Stimulated activated naive CD8-positive, alpha-beta T cell treated with anti-CD3 and anti-CD28 coated beads, Interleukin-15, Interleukin-2, amounts not matched to agents 100 ng/mL and 50 ng/mL, for 24 hours (primary cell): Measurements from ENCODE around the gene SERPING1.

Source experiments
- H3K27ac Mint-ChIP-seq: one replicate; pipeline ENCODE4 v1.8.0; 2021; ENCODE audit warnings: mild to moderate bottlenecking, mixed read lengths
- H3K27me3 Mint-ChIP-seq: one replicate; pipeline ENCODE4 v1.8.0; 2021; ENCODE audit warnings: mixed read lengths
- H3K36me3 Mint-ChIP-seq: one replicate; pipeline ENCODE4 v1.8.0; 2021; ENCODE audit warnings: low read depth, mixed read lengths
- H3K4me1 Mint-ChIP-seq: one replicate; pipeline ENCODE4 v1.8.0; 2021; ENCODE audit warnings: low read depth, mixed read lengths
- H3K4me3 Mint-ChIP-seq: one replicate; pipeline ENCODE4 v1.8.0; 2021; ENCODE audit warnings: mild to moderate bottlenecking, mixed read lengths
- H3K9me3 Mint-ChIP-seq: one replicate; pipeline ENCODE4 v1.8.0; 2021; ENCODE audit warnings: mixed read lengths

SERPING1 gene

GRCh38 chr11:57597461-57597915 is at the start of gene SERPING1:
Gene SERPING1 (plus strand): TSS chr11:57597685. CDS start chr11:57598271, 586 bp downstream.
- no peaks in the 10 kb centered on the region for H3K4me1 Mint-ChIP-seq

GRCh38 chr11:57547854-57548377 is 49.6 kb upstream of the SERPING1 start:
- Mint-ChIP-seq H3K27me3 (no peaks in the 10 kb centered on the region), H3K4me3 (no peak overlapping the region), H3K9me3 (no peaks in the 10 kb centered on the region), H3K4me1 (peaks cover 17% of the 10 kb centered on the region), H3K27ac (peak overlapping the region; percentile 75), H3K36me3 (peaks cover 37% of the 10 kb centered on the region)

More at GRCh38 chr11:57597461-57597915, at the start of gene SERPING1:
- no peak within 1 kb of the TSS for H3K4me3 Mint-ChIP-seq
- H3K27ac Mint-ChIP-seq = no peak within 1 kb of the TSS
- H3K36me3 Mint-ChIP-seq = no peaks in the 10 kb centered on the region
- peaks cover 39% of the 10 kb centered on the region for H3K27me3 Mint-ChIP-seq
- no peaks in the 10 kb centered on the region for H3K9me3 Mint-ChIP-seq

- Mint-ChIP-seq H3K36me3 (peaks cover 51% of the 10 kb centered on the region), H3K4me3 (no peak overlapping the region), H3K27me3 (no peaks in the 10 kb centered on the region), H3K9me3 (no peaks in the 10 kb centered on the region), H3K27ac (peak overlapping the region; percentile 12), H3K4me1 (peaks cover 17% of the 10 kb centered on the region)
Observed at GRCh38 chr11:57549983-57550382, 47.5 kb upstream of the SERPING1 start.

- Mint-ChIP-seq H3K4me1 (peaks cover 17% of the 10 kb centered on the region), H3K9me3 (no peaks in the 10 kb centered on the region), H3K27ac (no peak overlapping the region), H3K36me3 (peaks cover 67% of the 10 kb centered on the region), H3K27me3 (no peaks in the 10 kb centered on the region), H3K4me3 (no peak overlapping the region)
Observed at GRCh38 chr11:57551941-57552340, 45.5 kb upstream of the SERPING1 start.

GRCh38 chr11:57552479-57552878 is 45.0 kb upstream of the SERPING1 start:
- no peaks in the 10 kb centered on the region for H3K27me3 Mint-ChIP-seq

GRCh38 chr11:57555393-57555792 is 42.1 kb upstream of the SERPING1 start:
- Mint-ChIP-seq H3K36me3 (peaks cover 71% of the 10 kb centered on the region), H3K9me3 (no peaks in the 10 kb centered on the region), H3K4me3 (no peak overlapping the region), H3K27ac (no peak overlapping the region), H3K4me1 (no peaks in the 10 kb centered on the region), H3K27me3 (no peaks in the 10 kb centered on the region)

More at GRCh38 chr11:57552479-57552878, 45.0 kb upstream of the SERPING1 start:
- Mint-ChIP-seq H3K4me1 (peaks cover 11% of the 10 kb centered on the region), H3K9me3 (no peaks in the 10 kb centered on the region), H3K27ac (no peak overlapping the region), H3K4me3 (no peak overlapping the region), H3K36me3 (peaks cover 68% of the 10 kb centered on the region)

GRCh38 chr11:57556041-57556440 is 41.4 kb upstream of the SERPING1 start:
- peaks cover 1% of the 10 kb centered on the region for H3K4me1 Mint-ChIP-seq
- peaks cover 74% of the 10 kb centered on the region for H3K36me3 Mint-ChIP-seq
- H3K27ac Mint-ChIP-seq = no peak overlapping the region
- H3K4me3 Mint-ChIP-seq = no peak overlapping the region
- no peaks in the 10 kb centered on the region for H3K27me3 Mint-ChIP-seq
- H3K9me3 Mint-ChIP-seq = no peaks in the 10 kb centered on the region

GRCh38 chr11:57560146-57560545 is 37.3 kb upstream of the SERPING1 start:
- Mint-ChIP-seq H3K36me3 (peaks cover 65% of the 10 kb centered on the region), H3K4me1 (peaks cover 40% of the 10 kb centered on the region), H3K27ac (peak overlapping the region; percentile 52), H3K9me3 (no peaks in the 10 kb centered on the region), H3K27me3 (no peaks in the 10 kb centered on the region), H3K4me3 (no peak overlapping the region)

- no peaks in the 10 kb centered on the region for H3K9me3 Mint-ChIP-seq
- H3K4me1 Mint-ChIP-seq = peaks cover 54% of the 10 kb centered on the region
- H3K27me3 Mint-ChIP-seq = no peaks in the 10 kb centered on the region
- peaks cover 45% of the 10 kb centered on the region for H3K36me3 Mint-ChIP-seq
- H3K27ac Mint-ChIP-seq = peak overlapping the region; percentile 54
- no peak overlapping the region for H3K4me3 Mint-ChIP-seq
Observed at GRCh38 chr11:57562596-57562995, 34.9 kb upstream of the SERPING1 start.

GRCh38 chr11:57566005-57566904 is 31.2 kb upstream of the SERPING1 start:
- Mint-ChIP-seq H3K4me3 (peak overlapping the region; percentile 98), H3K27ac (peak overlapping the region; percentile 98), H3K36me3 (peaks cover 21% of the 10 kb centered on the region), H3K4me1 (peaks cover 58% of the 10 kb centered on the region), H3K9me3 (no peaks in the 10 kb centered on the region), H3K27me3 (no peaks in the 10 kb centered on the region)

- peaks cover 19% of the 10 kb centered on the region for H3K36me3 Mint-ChIP-seq
- H3K9me3 Mint-ChIP-seq = no peaks in the 10 kb centered on the region
- H3K4me3 Mint-ChIP-seq = peak overlapping the region; percentile 98
- H3K27ac Mint-ChIP-seq = peak overlapping the region; percentile 98
- peaks cover 56% of the 10 kb centered on the region for H3K4me1 Mint-ChIP-seq
- H3K27me3 Mint-ChIP-seq = no peaks in the 10 kb centered on the region
Observed at GRCh38 chr11:57566905-57567514, 30.5 kb upstream of the SERPING1 start.

- H3K9me3 Mint-ChIP-seq = no peaks in the 10 kb centered on the region
- H3K27ac Mint-ChIP-seq = peak within 1 kb of the TSS; percentile 98
- peaks cover 49% of the 10 kb centered on the region for H3K4me1 Mint-ChIP-seq
- H3K36me3 Mint-ChIP-seq = peaks cover 16% of the 10 kb centered on the region
- no peaks in the 10 kb centered on the region for H3K27me3 Mint-ChIP-seq
- H3K4me3 Mint-ChIP-seq = peak within 1 kb of the TSS; percentile 98
Observed at GRCh38 chr11:57567515-57568329, 29.8 kb upstream of the SERPING1 start, which contains the start of gene UBE2L6. Gene UBE2L6 (minus strand): TSS chr11:57567672. CDS start chr11:57567611, 61 bp downstream.

GRCh38 chr11:57568330-57568766 is 29.1 kb upstream of the SERPING1 start:
- Mint-ChIP-seq H3K4me1 (peaks cover 44% of the 10 kb centered on the region), H3K27me3 (no peaks in the 10 kb centered on the region)

GRCh38 chr11:57571606-57572005 is 25.9 kb upstream of the SERPING1 start:
- Mint-ChIP-seq H3K36me3 (no peaks in the 10 kb centered on the region), H3K4me1 (peaks cover 12% of the 10 kb centered on the region), H3K9me3 (no peaks in the 10 kb centered on the region), H3K4me3 (no peak overlapping the region), H3K27ac (no peak overlapping the region), H3K27me3 (peaks cover 4% of the 10 kb centered on the region)

More at GRCh38 chr11:57568330-57568766, 29.1 kb upstream of the SERPING1 start:
- Mint-ChIP-seq H3K4me3 (peak overlapping the region; percentile 98), H3K9me3 (no peaks in the 10 kb centered on the region), H3K27ac (peak overlapping the region; percentile 95), H3K36me3 (peaks cover 14% of the 10 kb centered on the region)
